ENCODE measurements around the gene GALNT10. TPM values are rescaled to one million over a fixed set of nuclear protein-coding genes. Genes with fewer than 3 reads are reported as not detected.
A peak's percentile ranks its signal among the peaks of the same experiment; 100 is the strongest.
"Not testable (repeated sequence)": the region's sequence is repeated elsewhere in the genome, so short reads cannot be mapped to it uniquely, and the experiment has no call there.

The GALNT10 gene
- polyA plus RNA-seq, 1 experiment, result 203 TPM

DNA sequence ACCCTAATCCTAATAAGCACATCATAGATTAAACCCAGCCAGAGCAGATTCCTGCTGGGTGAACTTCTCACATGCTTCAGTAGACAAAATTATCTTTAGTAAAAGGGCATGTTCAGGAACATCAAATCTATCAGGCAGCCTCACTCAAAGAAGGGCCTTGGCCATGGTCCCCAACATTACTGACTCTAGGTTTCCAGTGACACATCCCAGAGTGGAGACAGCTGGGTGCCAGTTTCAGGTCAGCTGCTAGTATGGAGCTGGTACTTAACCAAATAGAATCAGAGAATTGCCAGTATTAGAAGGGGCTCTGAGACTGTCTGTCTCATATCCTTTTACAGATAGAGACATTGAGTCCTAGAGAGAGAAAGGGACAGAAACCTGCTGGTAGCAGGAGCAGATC, 44.1 kb upstream of the GALNT10 start:
- no peak for DNase-seq (ENCODE audit: low read depth)
- no peaks in the 10 kb centered on the region for H3K36me3 ChIP-seq (ENCODE audit: control insufficient read depth, insufficient read depth, low read length)
- CTCF ChIA-PET, result no interaction called here
- no peak overlapping the region for H3K4me3 ChIP-seq (ENCODE audit: low read depth, low read length)
- no peaks in the 10 kb centered on the region; the same call in none of the 2 replicates for H3K27me3 ChIP-seq (ENCODE audit: control insufficient read depth, insufficient read depth, low read length)
- POLR2A ChIA-PET, result no interaction called here
- TF ChIP-seq, protein P1, sequence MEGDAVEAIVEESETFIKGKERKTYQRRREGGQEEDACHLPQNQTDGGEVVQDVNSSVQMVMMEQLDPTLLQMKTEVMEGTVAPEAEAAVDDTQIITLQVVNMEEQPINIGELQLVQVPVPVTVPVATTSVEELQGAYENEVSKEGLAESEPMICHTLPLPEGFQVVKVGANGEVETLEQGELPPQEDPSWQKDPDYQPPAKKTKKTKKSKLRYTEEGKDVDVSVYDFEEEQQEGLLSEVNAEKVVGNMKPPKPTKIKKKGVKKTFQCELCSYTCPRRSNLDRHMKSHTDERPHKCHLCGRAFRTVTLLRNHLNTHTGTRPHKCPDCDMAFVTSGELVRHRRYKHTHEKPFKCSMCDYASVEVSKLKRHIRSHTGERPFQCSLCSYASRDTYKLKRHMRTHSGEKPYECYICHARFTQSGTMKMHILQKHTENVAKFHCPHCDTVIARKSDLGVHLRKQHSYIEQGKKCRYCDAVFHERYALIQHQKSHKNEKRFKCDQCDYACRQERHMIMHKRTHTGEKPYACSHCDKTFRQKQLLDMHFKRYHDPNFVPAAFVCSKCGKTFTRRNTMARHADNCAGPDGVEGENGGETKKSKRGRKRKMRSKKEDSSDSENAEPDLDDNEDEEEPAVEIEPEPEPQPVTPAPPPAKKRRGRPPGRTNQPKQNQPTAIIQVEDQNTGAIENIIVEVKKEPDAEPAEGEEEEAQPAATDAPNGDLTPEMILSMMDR (IDR thresholded peaks at IDR 0.05; ENCODE audit: insufficient read depth, low read depth, low read length), result no peak

DNA sequence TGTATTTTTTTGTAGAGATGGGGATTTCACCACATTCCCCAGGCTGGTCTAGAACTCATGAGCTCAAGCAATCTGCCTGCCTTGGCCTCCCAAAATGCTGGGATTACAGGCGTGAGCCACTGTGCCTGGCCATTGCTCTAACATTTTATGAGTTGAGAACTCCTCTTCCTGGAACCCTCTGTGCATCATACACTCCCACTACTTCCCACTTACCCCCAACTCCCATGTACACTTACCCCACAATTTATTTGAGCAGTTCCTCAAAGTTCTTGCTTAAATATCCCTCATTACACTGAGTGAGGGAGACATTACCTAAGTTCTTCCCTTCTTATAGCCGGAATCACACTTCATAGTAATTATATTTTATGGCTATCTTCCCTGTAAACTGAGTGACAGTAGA, 42.9 kb upstream of the GALNT10 start:
- Histone ChIP-seq H3K4me3 (ENCODE audit: low read depth, low read length) (no peak overlapping the region), H3K36me3 (ENCODE audit: control insufficient read depth, insufficient read depth, low read length) (no peaks in the 10 kb centered on the region), H3K27me3 (ENCODE audit: control insufficient read depth, insufficient read depth, low read length) (no peaks in the 10 kb centered on the region; the same call in none of the 2 replicates)
- TF ChIP-seq, protein P1 (IDR thresholded peaks at IDR 0.05; ENCODE audit: insufficient read depth, low read depth, low read length), result no peak
- DNase-seq (ENCODE audit: low read depth), result no peak
- ChIA-PET POLR2A (no interaction called here), CTCF (interaction anchor here (0.8 kb wide), 1 partner anchor 18 kb away, joined by 3 read pairs; no protein-coding TSS in a partner anchor)

DNA sequence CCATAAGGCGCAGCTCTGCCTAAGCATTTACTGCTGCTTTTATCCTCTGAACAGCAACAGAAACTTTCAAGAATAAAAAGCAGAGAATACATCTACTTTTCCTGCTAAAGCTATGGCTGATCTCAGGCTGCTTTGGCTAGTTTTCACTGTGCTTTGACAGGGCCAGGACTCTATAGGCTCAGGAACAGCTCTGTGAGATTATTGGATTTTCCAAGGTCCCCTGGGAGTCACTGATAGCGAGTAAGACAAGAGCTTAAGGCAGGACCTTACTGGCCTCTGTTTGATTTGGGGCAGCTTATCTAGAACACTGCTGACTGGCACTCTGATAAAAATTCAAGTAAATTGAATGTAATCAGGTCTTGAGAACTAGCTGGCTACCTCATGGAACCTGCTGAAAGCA, 40.1 kb upstream of the GALNT10 start:
- POLR2A ChIA-PET; DNase-seq (ENCODE audit: low read depth); H3K27me3 ChIP-seq (ENCODE audit: control insufficient read depth, insufficient read depth, low read length); H3K4me3 ChIP-seq (ENCODE audit: low read depth, low read length); H3K36me3 ChIP-seq (ENCODE audit: control insufficient read depth, insufficient read depth, low read length); CTCF ChIA-PET: not testable (repeated sequence)

DNA sequence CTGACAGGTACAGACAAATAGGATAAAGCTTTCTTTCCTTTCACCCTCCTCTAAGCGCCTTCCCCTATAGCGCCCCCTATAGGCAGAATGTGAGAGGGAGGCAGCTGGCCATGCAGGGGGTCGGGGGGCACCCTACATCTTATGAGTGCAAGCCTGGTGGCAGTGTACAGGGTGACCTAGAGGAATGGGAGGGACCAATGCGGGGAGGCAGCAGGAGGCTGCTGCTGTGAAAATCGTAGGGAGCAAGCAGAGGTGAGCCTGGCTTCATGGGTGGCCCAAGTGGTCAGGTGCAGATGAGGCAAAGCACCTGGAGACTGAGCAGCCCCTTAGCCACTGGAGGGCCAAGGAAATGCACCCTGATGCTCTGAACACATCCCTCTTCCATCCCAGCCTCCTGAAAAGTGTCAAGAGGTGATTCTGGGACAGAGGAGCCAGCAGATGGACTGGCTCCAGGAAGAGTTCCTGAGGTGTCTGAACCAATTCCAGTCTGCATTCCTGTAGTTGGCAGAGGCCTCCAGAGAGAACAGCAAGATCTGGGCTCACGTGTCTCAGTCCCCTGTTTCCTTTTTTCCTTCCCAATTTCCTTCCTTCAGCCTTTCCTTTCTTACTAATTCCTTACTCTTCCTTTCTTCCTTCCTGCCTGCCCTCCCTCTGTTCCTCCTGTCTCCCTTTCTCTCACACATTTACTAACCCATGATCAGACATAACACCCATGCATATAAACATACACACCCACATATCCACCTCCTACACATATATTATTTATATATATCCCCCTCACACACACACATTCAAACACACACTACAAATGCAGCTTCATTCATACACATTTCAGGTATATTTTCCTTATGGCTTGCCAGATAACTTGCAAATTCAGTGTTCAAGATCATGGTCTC, 32.8 kb upstream of the GALNT10 start:
- H3K4me3 ChIP-seq (ENCODE audit: low read depth, low read length), result no peak overlapping the region
- ChIA-PET CTCF (interaction anchor here (0.5 to 1.2 kb wide), 4 partner anchors 17 to 248 kb away, joined by 3 to 5 read pairs (median 3); no protein-coding TSS in a partner anchor), POLR2A (no interaction called here)
- H3K27me3 ChIP-seq (ENCODE audit: control insufficient read depth, insufficient read depth, low read length), result no peaks in the 10 kb centered on the region
- H3K36me3 ChIP-seq (ENCODE audit: control insufficient read depth, insufficient read depth, low read length), result no peaks in the 10 kb centered on the region
- TF ChIP-seq, protein P1 (IDR thresholded peaks at IDR 0.05; ENCODE audit: insufficient read depth, low read depth, low read length), result peak; percentile 48
- DNase-seq (ENCODE audit: low read depth), result no peak

DNA sequence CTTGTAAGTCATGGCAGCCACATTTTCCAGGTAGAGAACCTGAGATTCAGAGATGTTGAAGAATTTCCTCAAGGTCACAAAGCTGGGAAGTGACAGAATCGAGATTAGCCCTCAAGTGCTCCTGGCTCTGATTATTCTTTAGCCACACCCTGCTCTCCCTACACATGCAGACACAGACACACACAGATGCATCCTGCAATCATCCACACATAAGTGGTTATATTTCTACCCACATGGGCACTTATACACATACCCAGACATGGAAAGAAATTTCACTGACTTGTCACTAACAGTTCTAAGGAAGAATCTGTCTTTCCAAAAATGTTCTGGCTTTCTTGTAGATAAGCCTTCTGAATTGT, 32.2 kb upstream of the GALNT10 start:
- H3K27me3 ChIP-seq (ENCODE audit: control insufficient read depth, insufficient read depth, low read length), result no peaks in the 10 kb centered on the region
- TF ChIP-seq, protein P1 (IDR thresholded peaks at IDR 0.05; ENCODE audit: insufficient read depth, low read depth, low read length), result no peak
- CTCF ChIA-PET, result interaction anchor here (0.8 to 1.1 kb wide), 2 partner anchors 16 to 65 kb away, joined by 3 to 5 read pairs; no protein-coding TSS in a partner anchor
- H3K36me3 ChIP-seq (ENCODE audit: control insufficient read depth, insufficient read depth, low read length), result no peaks in the 10 kb centered on the region
- POLR2A ChIA-PET, result no interaction called here
- no peak for DNase-seq (ENCODE audit: low read depth)
- no peak overlapping the region for H3K4me3 ChIP-seq (ENCODE audit: low read depth, low read length)
